Neuronal stem cell (in vitro differentiated cells): ENCODE data around the gene SETX.

Source experiments
- DNase-seq: peaks from one replicate; pipeline ENCODE4 v3.0.0-alpha.2; 2013; ENCODE audit warnings: low spot score
- H2AFZ ChIP-seq: one replicate; pipeline ENCODE4 v1.6.1; 2013; ENCODE audit warnings: mild to moderate bottlenecking, low read length, inconsistent platforms
- H2AK5ac ChIP-seq: 2 replicates; pipeline ENCODE4 v1.6.1; 2013; ENCODE audit warnings: low read depth, mild to moderate bottlenecking, inconsistent platforms, low read length, moderate library complexity, mixed read lengths
- H2BK120ac ChIP-seq: 2 replicates; pipeline ENCODE4 v1.6.1; 2013; ENCODE audit warnings: low read depth, mild to moderate bottlenecking, inconsistent platforms, low read length, moderate library complexity, mixed read lengths
- H2BK12ac ChIP-seq: one replicate; pipeline ENCODE4 v1.6.1; 2013; ENCODE audit warnings: low read length, inconsistent platforms
- H2BK15ac ChIP-seq: 2 replicates; pipeline ENCODE4 v1.6.1; 2013; ENCODE audit warnings: mild to moderate bottlenecking, low read length, inconsistent platforms, mixed read lengths
- H2BK5ac ChIP-seq: one replicate; pipeline ENCODE4 v1.6.1; 2013; ENCODE audit warnings: inconsistent platforms, mild to moderate bottlenecking, low read length, moderate library complexity
- H3K14ac ChIP-seq: one replicate; pipeline ENCODE4 v1.6.1; 2013; ENCODE audit warnings: low read length, inconsistent platforms
- H3K18ac ChIP-seq: 2 replicates; pipeline ENCODE4 v1.6.1; 2013; ENCODE audit warnings: low read length, inconsistent platforms
- H3K23ac ChIP-seq: 2 replicates; pipeline ENCODE4 v1.6.1; 2013; ENCODE audit warnings: low read depth, mild to moderate bottlenecking, mixed read lengths, low read length, inconsistent platforms; ENCODE audit not compliant: poor library complexity
- H3K27ac ChIP-seq: replicated peaks from 3 replicates; pipeline ENCODE4 v1.5.1; 2013; ENCODE audit warnings: low read length, inconsistent platforms
- H3K27me3 ChIP-seq, 3 experiments: 2 replicates each; pipeline ENCODE4 v1.6.1; 2013; ENCODE audit warnings: low read length in 3 of 3, mild to moderate bottlenecking in 2 of 3, inconsistent platforms in 1 of 3, low read depth in 1 of 3, mixed read lengths in 1 of 3, moderate library complexity in 1 of 3; ENCODE audit not compliant: control insufficient read depth in 3 of 3, insufficient read depth in 3 of 3
- H3K36me3 ChIP-seq, 2 donors: replicated peaks in 1 of 2; 2 replicates each; pipeline ENCODE4 v1.6.1; 2013; ENCODE audit warnings: low read length in 2 of 2; ENCODE audit not compliant: control insufficient read depth in 2 of 2, insufficient read depth in 2 of 2
- H3K4ac ChIP-seq: 2 replicates; pipeline ENCODE4 v1.6.1; 2013; ENCODE audit warnings: inconsistent platforms, mild to moderate bottlenecking, low read length, moderate library complexity
- H3K4me1 ChIP-seq, 2 donors: 1 replicate in 1 of 2; 2 replicates in 1 of 2; pipeline ENCODE4 v1.6.1; 2013; ENCODE audit warnings: low read length in 2 of 2, low read depth in 1 of 2; ENCODE audit not compliant: control insufficient read depth in 2 of 2, insufficient read depth in 1 of 2
- H3K4me2 ChIP-seq: one replicate; pipeline ENCODE4 v1.6.1; 2013; ENCODE audit warnings: mild to moderate bottlenecking, low read length, inconsistent platforms; ENCODE audit not compliant: insufficient read depth, poor library complexity, severe bottlenecking
- H3K4me3 ChIP-seq, 2 donors: 2 replicates each; pipeline ENCODE4 v1.5.1; 2013; ENCODE audit warnings: low read length in 2 of 2, mild to moderate bottlenecking in 2 of 2, inconsistent platforms in 1 of 2, moderate library complexity in 1 of 2
- H3K79me1 ChIP-seq: one replicate; pipeline ENCODE4 v1.6.1; 2013; ENCODE audit warnings: low read depth, mild to moderate bottlenecking, inconsistent platforms, low read length, moderate library complexity
- H3K9ac ChIP-seq: one replicate; pipeline ENCODE4 v1.6.1; 2013; ENCODE audit warnings: mild to moderate bottlenecking, low read depth, low read length, inconsistent platforms; ENCODE audit not compliant: poor library complexity
- H3K9me3 ChIP-seq, 2 donors: replicated peaks in 1 of 2; 2 replicates each; pipeline versions ENCODE3 to v1.6.1; 2013; ENCODE audit warnings: low read length in 2 of 2, mild to moderate bottlenecking in 2 of 2, inconsistent platforms in 1 of 2, low read depth in 1 of 2, mixed read lengths in 1 of 2, moderate library complexity in 1 of 2; ENCODE audit not compliant: control insufficient read depth in 2 of 2, insufficient read depth in 1 of 2
- H4K8ac ChIP-seq: one replicate; pipeline ENCODE4 v1.6.1; 2013; ENCODE audit warnings: low read depth, mild to moderate bottlenecking, inconsistent platforms, low read length, moderate library complexity
- H4K91ac ChIP-seq: one replicate; pipeline ENCODE4 v1.6.1; 2013; ENCODE audit warnings: low read length, low read depth, mild to moderate bottlenecking, inconsistent platforms; ENCODE audit not compliant: poor library complexity
- WGBS, 2 donors: extraction: QIAGEN DNeasy Blood & Tissue Kit; methylation state at CpG; one replicate each; pipeline ENCODE4 v1.1.7; 2013; ENCODE audit warnings: missing lambda C conversion rate in 2 of 2, mixed read lengths in 1 of 2; ENCODE audit not compliant: insufficient read length in 2 of 2, insufficient replicate concordance in 1 of 2; ENCODE audit errors: extremely low coverage in 2 of 2; 5-methylcytosine and 5-hydroxymethylcytosine counted together

Gene SETX

GRCh38 chr9:132395560-132395959, 40.8 kb upstream of the SETX start:
- Histone ChIP-seq H3K14ac (no peak overlapping the region), H2BK12ac (no peak overlapping the region), H3K4me2 (no peak overlapping the region), H3K18ac (no peak overlapping the region), H2AFZ (no peak overlapping the region), H2BK5ac (no peak overlapping the region), H3K9ac (no peak overlapping the region), H3K27ac (no peak overlapping the region), H3K79me1 (peaks cover 2% of the 10 kb centered on the region), H4K8ac (no peak overlapping the region), H3K27me3 (no peaks in the 10 kb centered on the region), H3K36me3 (peaks cover 47 to 93% of the 10 kb centered on the region in 2 donors), H3K23ac (no peak overlapping the region), H2BK15ac (no peak overlapping the region), H3K4ac (no peak overlapping the region), H3K4me1 (no peaks in the 10 kb centered on the region), H3K9me3 (no peaks in the 10 kb centered on the region), H3K4me3 (no peak overlapping the region), H2AK5ac (no peak overlapping the region), H2BK120ac (no peak overlapping the region), H4K91ac (no peak overlapping the region)
- no peak for DNase-seq
- no CpG with 5 or more reads among the region's 11 CpGs for WGBS, 2 donors

GRCh38 chr9:132391449-132391848, 36.7 kb upstream of the SETX start:
- H2BK120ac ChIP-seq = no peak overlapping the region
- no peak overlapping the region for H3K23ac ChIP-seq
- H3K36me3 ChIP-seq = peaks cover 51 to 96% of the 10 kb centered on the region in 2 donors
- H3K4me1 ChIP-seq = no peaks in the 10 kb centered on the region
- H4K8ac ChIP-seq = no peak overlapping the region
- H3K18ac ChIP-seq = no peak overlapping the region
- H3K4ac ChIP-seq = no peak overlapping the region
- no peak overlapping the region for H3K9ac ChIP-seq
- WGBS, 2 donors = no CpG with 5 or more reads among the region's 11 CpGs
- H3K27ac ChIP-seq = no peak overlapping the region
- no peak overlapping the region for H2BK15ac ChIP-seq
- no peak overlapping the region for H2BK12ac ChIP-seq
- H2AFZ ChIP-seq = no peak overlapping the region
- no peak overlapping the region for H3K4me2 ChIP-seq
- no peak overlapping the region for H3K4me3 ChIP-seq
- H3K14ac ChIP-seq = no peak overlapping the region
- no peak overlapping the region for H4K91ac ChIP-seq
- no peak overlapping the region for H2AK5ac ChIP-seq
- no peak for DNase-seq
- H3K27me3 ChIP-seq = no peaks in the 10 kb centered on the region
- no peaks in the 10 kb centered on the region for H3K9me3 ChIP-seq
- H3K79me1 ChIP-seq = no peaks in the 10 kb centered on the region
- H2BK5ac ChIP-seq = no peak overlapping the region

DNA sequence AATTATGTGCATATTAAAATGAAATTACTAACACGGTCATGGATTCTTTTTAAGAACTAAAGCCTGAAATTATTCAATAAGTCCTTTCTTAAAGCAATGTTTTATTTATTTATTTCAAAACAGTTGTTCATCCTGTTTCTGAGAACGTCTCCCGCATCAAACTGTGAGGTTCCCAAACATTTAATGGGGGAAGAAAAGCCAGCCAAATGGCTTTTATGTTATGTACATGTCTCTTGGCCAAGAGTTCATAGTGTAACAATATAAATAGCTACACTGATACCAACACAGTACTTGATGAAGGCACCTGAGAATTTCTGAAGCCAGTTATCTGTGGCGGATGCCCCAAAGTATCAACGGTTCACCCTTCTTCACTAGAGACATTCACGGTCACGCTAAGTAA, 36.2 kb upstream of the SETX start:
- no peak overlapping the region for H3K4me2 ChIP-seq
- no peak overlapping the region for H2AFZ ChIP-seq
- no peaks in the 10 kb centered on the region for H3K27me3 ChIP-seq
- H3K9ac ChIP-seq = no peak overlapping the region
- H2BK15ac ChIP-seq = no peak overlapping the region
- no peak overlapping the region for H3K14ac ChIP-seq
- peaks cover 50 to 96% of the 10 kb centered on the region in 2 donors for H3K36me3 ChIP-seq
- no peaks in the 10 kb centered on the region for H3K4me1 ChIP-seq
- H3K18ac ChIP-seq = no peak overlapping the region
- H3K27ac ChIP-seq = no peak overlapping the region
- no peak overlapping the region for H3K4ac ChIP-seq
- no peak for DNase-seq
- H2BK120ac ChIP-seq = no peak overlapping the region
- no CpG with 5 or more reads among the region's 7 CpGs for WGBS, 2 donors
- H4K8ac ChIP-seq = no peak overlapping the region
- no peak overlapping the region for H2BK5ac ChIP-seq
- no peak overlapping the region for H3K4me3 ChIP-seq
- H3K23ac ChIP-seq = no peak overlapping the region
- H3K9me3 ChIP-seq = no peaks in the 10 kb centered on the region
- no peaks in the 10 kb centered on the region for H3K79me1 ChIP-seq
- H2BK12ac ChIP-seq = no peak overlapping the region
- no peak overlapping the region for H2AK5ac ChIP-seq
- no peak overlapping the region for H4K91ac ChIP-seq

DNA sequence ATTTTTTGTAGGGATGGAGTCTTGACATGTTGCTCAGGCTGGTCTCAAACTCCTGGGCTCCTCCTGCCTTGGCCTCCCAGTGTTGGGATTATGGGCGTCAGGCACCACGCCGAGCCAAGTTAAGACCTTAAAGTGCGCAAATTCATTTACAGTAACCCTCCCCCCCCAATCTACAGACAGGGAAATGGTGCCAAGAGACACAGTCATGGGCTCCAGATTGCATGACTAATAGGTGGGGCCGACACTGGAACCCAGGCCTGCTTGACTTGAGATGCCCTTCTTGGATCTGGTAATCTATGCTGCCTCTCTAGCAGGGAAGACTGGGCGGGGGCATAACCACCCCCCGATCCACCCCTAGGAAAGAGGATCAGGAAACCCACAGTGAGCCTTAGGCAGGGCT, 32.3 kb upstream of the SETX start:
- no peak overlapping the region for H3K9ac ChIP-seq
- H3K18ac ChIP-seq = no peak overlapping the region
- DNase-seq = no peak
- no peak overlapping the region for H3K4ac ChIP-seq
- no peak overlapping the region for H2AFZ ChIP-seq
- H3K14ac ChIP-seq = no peak overlapping the region
- no peak overlapping the region for H4K8ac ChIP-seq
- H3K4me3 ChIP-seq = no peak overlapping the region
- H3K23ac ChIP-seq = no peak overlapping the region
- no peak overlapping the region for H4K91ac ChIP-seq
- WGBS, 2 donors = no CpG with 5 or more reads among the region's 7 CpGs
- no peaks in the 10 kb centered on the region for H3K4me1 ChIP-seq
- no peak overlapping the region for H2BK12ac ChIP-seq
- H3K79me1 ChIP-seq = no peaks in the 10 kb centered on the region
- no peak overlapping the region for H2BK5ac ChIP-seq
- H2AK5ac ChIP-seq = no peak overlapping the region
- H3K27me3 ChIP-seq = no peaks in the 10 kb centered on the region
- H2BK15ac ChIP-seq = no peak overlapping the region
- H3K4me2 ChIP-seq = no peak overlapping the region
- no peaks in the 10 kb centered on the region for H3K9me3 ChIP-seq
- H2BK120ac ChIP-seq = no peak overlapping the region
- H3K27ac ChIP-seq = no peak overlapping the region
- H3K36me3 ChIP-seq = peaks cover 50 to 98% of the 10 kb centered on the region in 2 donors
